ENCODE data around the gene NUBP2. TPM values are rescaled to one million over a fixed set of nuclear protein-coding genes. Genes with fewer than 3 reads are reported as not detected.

Gene NUBP2
- total and polyA plus RNA-seq, 4 donors, result 28.9 to 80.9 (median 54.1) TPM

- TF ChIP-seq, protein P1, sequence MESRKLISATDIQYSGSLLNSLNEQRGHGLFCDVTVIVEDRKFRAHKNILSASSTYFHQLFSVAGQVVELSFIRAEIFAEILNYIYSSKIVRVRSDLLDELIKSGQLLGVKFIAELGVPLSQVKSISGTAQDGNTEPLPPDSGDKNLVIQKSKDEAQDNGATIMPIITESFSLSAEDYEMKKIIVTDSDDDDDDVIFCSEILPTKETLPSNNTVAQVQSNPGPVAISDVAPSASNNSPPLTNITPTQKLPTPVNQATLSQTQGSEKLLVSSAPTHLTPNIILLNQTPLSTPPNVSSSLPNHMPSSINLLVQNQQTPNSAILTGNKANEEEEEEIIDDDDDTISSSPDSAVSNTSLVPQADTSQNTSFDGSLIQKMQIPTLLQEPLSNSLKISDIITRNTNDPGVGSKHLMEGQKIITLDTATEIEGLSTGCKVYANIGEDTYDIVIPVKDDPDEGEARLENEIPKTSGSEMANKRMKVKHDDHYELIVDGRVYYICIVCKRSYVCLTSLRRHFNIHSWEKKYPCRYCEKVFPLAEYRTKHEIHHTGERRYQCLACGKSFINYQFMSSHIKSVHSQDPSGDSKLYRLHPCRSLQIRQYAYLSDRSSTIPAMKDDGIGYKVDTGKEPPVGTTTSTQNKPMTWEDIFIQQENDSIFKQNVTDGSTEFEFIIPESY (IDR thresholded peaks at IDR 0.05), result no peak
These were observed 41.1 kb upstream of the NUBP2 start (continued) for GRCh38 chr16:1741553-1742165.

DNA sequence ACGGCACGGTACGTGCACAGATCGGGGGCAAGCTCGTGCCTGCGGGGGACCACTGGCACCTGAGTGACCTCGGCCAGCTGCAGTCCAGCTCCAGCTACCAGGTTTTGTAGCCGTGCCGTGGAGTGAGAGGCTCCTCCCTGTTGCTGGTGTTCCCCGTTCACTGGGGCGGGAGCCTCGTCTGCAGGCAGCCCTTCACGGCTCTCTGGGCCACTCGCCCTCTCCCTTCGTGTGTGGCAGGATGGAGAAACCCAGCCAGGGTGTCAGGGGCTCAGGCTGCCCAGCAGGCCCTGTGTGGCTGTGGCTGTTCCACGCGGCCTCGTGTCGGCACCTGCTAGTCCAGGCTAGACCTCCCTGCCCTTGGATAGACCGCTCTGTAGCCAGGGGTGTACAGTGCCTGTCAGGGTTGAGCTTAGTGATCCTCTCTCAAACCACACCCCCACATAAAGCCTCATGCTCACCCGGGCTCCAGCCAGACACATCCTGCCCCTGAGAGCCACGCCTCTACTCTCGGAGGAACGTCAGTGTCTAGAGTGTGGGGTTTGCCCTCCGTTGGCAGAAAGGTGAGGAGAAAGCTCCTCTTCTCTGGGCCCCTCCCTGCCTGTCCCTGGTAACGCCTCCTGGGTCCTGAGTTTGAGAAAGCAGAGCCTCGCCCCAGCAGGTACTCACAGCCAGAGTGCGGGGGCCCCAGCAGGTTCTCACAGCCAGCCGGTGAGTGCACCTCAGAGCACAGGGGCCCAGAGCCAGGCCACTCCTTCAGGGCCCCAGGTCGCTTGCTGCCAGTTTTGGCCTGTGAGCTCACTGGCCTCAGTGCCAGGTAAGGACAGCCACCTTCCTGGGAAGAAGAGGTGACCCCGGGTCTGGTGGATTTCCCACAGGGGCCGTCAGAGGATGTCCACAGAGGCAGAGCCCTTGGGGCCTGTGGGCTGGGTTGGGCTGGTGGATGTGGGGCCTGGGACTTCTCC is 39.1 kb upstream of the NUBP2 start:
- H3K27ac ChIP-seq (ENCODE audit: low read depth in 1 of 2, low read length in 2 of 2), result no peak overlapping the region
- WGBS, result 94% methylated on average over 32 of the region's 32 CpGs
- H3K4me3 ChIP-seq (ENCODE audit: low read depth in 1 of 3, low read length in 3 of 3), result no peak overlapping the region
- TF ChIP-seq HNF4A (conservative IDR thresholded peaks at IDR 0.05), result no peak
- TF ChIP-seq, protein P2, sequence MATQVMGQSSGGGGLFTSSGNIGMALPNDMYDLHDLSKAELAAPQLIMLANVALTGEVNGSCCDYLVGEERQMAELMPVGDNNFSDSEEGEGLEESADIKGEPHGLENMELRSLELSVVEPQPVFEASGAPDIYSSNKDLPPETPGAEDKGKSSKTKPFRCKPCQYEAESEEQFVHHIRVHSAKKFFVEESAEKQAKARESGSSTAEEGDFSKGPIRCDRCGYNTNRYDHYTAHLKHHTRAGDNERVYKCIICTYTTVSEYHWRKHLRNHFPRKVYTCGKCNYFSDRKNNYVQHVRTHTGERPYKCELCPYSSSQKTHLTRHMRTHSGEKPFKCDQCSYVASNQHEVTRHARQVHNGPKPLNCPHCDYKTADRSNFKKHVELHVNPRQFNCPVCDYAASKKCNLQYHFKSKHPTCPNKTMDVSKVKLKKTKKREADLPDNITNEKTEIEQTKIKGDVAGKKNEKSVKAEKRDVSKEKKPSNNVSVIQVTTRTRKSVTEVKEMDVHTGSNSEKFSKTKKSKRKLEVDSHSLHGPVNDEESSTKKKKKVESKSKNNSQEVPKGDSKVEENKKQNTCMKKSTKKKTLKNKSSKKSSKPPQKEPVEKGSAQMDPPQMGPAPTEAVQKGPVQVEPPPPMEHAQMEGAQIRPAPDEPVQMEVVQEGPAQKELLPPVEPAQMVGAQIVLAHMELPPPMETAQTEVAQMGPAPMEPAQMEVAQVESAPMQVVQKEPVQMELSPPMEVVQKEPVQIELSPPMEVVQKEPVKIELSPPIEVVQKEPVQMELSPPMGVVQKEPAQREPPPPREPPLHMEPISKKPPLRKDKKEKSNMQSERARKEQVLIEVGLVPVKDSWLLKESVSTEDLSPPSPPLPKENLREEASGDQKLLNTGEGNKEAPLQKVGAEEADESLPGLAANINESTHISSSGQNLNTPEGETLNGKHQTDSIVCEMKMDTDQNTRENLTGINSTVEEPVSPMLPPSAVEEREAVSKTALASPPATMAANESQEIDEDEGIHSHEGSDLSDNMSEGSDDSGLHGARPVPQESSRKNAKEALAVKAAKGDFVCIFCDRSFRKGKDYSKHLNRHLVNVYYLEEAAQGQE (IDR thresholded peaks at IDR 0.05), result no peak
- TF ChIP-seq SP1 (IDR thresholded peaks at IDR 0.05), result no peak
- TF ChIP-seq GABPA (IDR thresholded peaks at IDR 0.05 in 1 of 2, conservative IDR thresholded peaks at IDR 0.05 in 1 of 2), result no peak
- TF ChIP-seq, protein P3, sequence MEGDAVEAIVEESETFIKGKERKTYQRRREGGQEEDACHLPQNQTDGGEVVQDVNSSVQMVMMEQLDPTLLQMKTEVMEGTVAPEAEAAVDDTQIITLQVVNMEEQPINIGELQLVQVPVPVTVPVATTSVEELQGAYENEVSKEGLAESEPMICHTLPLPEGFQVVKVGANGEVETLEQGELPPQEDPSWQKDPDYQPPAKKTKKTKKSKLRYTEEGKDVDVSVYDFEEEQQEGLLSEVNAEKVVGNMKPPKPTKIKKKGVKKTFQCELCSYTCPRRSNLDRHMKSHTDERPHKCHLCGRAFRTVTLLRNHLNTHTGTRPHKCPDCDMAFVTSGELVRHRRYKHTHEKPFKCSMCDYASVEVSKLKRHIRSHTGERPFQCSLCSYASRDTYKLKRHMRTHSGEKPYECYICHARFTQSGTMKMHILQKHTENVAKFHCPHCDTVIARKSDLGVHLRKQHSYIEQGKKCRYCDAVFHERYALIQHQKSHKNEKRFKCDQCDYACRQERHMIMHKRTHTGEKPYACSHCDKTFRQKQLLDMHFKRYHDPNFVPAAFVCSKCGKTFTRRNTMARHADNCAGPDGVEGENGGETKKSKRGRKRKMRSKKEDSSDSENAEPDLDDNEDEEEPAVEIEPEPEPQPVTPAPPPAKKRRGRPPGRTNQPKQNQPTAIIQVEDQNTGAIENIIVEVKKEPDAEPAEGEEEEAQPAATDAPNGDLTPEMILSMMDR (IDR thresholded peaks at IDR 0.05; ENCODE audit: low read depth, low read length, missing input control), result no peak
- TF ChIP-seq, protein P1 (IDR thresholded peaks at IDR 0.05), result no peak
- no peak for TF ChIP-seq MAX (IDR thresholded peaks at IDR 0.05)
- no peaks in the 10 kb centered on the region for H3K4me1 ChIP-seq (ENCODE audit: control insufficient read depth in 4 of 4, insufficient read depth in 4 of 4, low read length in 3 of 4)
- no peak for DNase-seq (ENCODE audit: low spot score)
- no peaks in the 10 kb centered on the region for H3K9me3 ChIP-seq (ENCODE audit: control insufficient read depth in 4 of 4, low read length in 3 of 4)
- no peaks in the 10 kb centered on the region for H3K27me3 ChIP-seq (ENCODE audit: control insufficient read depth in 4 of 4, insufficient read depth in 4 of 4, low read length in 3 of 4)
- H3K36me3 ChIP-seq (ENCODE audit: control insufficient read depth in 4 of 4, insufficient read depth in 3 of 4, low read depth in 1 of 4, low read length in 3 of 4), result peaks cover 4 to 55% (median 17%) of the 10 kb centered on the region in 4 donors
- H3K9ac ChIP-seq (ENCODE audit: low read depth in 1 of 2, low read length in 2 of 2), result no peak overlapping the region

All from liver (tissue), 9 donors.